Stomach smooth muscle (tissue), 2 donors: Measurements from ENCODE around the gene TERT.

ENCODE experiments used
- H3K27ac ChIP-seq: one replicate; pipeline ENCODE4 v1.7.0; 2013; ENCODE audit warnings: mild to moderate bottlenecking, low read length, inconsistent platforms
- H3K27me3 ChIP-seq, 2 donors: one replicate each; pipeline ENCODE4 v1.7.0; 2013; ENCODE audit warnings: low read length in 2 of 2; ENCODE audit not compliant: insufficient read depth in 2 of 2, control insufficient read depth in 1 of 2
- H3K36me3 ChIP-seq, 2 donors: one replicate each; pipeline ENCODE4 v1.7.0; 2013; ENCODE audit warnings: low read length in 2 of 2; ENCODE audit not compliant: control insufficient read depth in 2 of 2, insufficient read depth in 2 of 2
- H3K4me1 ChIP-seq: one replicate; pipeline ENCODE4 v1.7.0; 2013; ENCODE audit warnings: low read length; ENCODE audit not compliant: control insufficient read depth, insufficient read depth
- H3K4me3 ChIP-seq, 2 donors: one replicate each; pipeline ENCODE4 v1.7.0; 2013; ENCODE audit warnings: low read length in 2 of 2
- H3K9ac ChIP-seq, 2 donors: one replicate each; pipeline ENCODE4 v1.7.0; 2013; ENCODE audit warnings: low read length in 2 of 2, mild to moderate bottlenecking in 1 of 2
- H3K9me3 ChIP-seq, 2 donors: one replicate each; pipeline ENCODE4 v1.7.0; 2013; ENCODE audit warnings: low read length in 2 of 2; ENCODE audit not compliant: control insufficient read depth in 2 of 2
- donor health status: healthy.
- donor health status: Pancreatic carcinoma.

TERT gene

DNA sequence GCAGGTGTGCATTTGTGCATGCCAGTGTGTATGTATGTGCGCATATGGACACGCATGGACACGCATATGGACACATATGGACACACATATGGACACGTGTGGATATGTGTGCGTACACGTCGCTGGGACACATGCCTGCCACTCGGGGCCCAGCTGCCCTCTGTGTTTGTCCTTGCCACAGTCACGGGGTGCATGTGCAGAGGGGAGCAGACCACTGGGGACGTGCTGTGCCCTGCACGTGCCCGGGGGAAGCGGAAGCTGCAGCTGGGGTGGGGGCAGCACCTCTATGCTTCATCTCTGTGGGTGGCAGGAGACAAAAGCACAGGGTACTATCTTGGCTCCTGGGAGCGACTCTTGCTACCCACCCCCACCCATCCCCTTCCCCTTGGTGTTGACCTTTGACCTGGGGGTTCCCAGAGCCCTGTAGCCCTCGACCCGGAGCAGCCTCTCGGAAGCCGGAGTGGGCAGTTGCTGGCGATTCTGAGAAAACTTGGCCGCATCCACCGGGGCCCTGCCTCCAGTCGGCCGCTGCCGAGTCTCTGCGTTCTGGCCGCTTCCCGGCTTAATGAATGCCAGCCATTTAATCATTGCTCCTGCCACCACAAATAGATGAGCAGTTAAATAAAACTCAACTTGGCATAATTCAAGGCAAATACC is 72.1 kb downstream of the TERT start:
- Histone ChIP-seq H3K4me3 (no peak overlapping the region), H3K9ac (no peak overlapping the region), H3K4me1 (no peaks in the 10 kb centered on the region)

DNA sequence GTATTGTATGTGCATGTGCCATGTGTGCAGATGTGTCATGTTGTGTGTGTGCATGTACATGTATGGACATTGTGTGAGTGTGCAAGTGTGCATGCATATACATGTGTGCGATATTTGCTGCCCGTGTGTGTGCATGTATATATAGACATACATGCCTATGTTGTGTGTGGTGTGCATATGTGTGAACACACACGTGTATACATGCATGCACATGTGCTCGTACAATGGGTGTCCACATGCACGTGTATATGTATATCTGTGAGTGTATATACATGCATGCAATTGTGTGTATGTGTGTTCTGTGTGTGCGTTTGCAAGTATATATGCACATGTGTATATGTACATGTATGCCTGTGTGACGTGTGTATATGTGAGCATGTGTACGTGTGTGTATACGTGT is 72.7 kb downstream of the TERT start:
- peaks cover 0 to 2% of the 10 kb centered on the region in 2 donors for H3K27me3 ChIP-seq
- no peaks in the 10 kb centered on the region for H3K36me3 ChIP-seq
- H3K4me1 ChIP-seq, result no peaks in the 10 kb centered on the region
- no peak overlapping the region for H3K27ac ChIP-seq
- no peak overlapping the region for H3K4me3 ChIP-seq
- no peaks in the 10 kb centered on the region for H3K9me3 ChIP-seq
- H3K9ac ChIP-seq, result no peak overlapping the region

More for the DNA sequence above, 72.1 kb downstream of the TERT start:
- Histone ChIP-seq H3K36me3 (no peaks in the 10 kb centered on the region), H3K27me3 (peaks cover 0 to 2% of the 10 kb centered on the region in 2 donors), H3K27ac (no peak overlapping the region), H3K9me3 (no peaks in the 10 kb centered on the region)

DNA sequence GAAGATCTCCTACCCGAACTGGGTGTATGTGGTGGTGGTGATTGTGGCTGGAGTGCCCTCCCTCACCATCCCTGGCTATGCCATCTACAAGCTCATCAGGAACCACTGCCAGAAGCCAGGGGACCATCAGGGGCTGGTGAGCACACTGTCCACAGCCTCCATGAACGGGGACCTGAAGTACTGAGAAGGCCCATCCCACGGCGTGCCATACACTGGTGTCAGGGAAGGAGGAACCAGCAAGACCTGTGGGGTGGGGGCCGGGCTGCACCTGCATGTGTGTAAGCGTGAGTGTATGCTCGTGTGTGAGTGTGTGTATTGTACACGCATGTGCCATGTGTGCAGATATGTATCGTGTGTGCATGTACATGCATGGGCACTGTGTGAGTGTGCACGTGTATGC is 73.1 kb downstream of the TERT start:
- Histone ChIP-seq H3K27me3 (peaks cover 0 to 2% of the 10 kb centered on the region in 2 donors), H3K9ac (no peak overlapping the region), H3K4me1 (no peaks in the 10 kb centered on the region), H3K9me3 (no peaks in the 10 kb centered on the region), H3K27ac (no peak overlapping the region), H3K4me3 (no peak overlapping the region), H3K36me3 (no peaks in the 10 kb centered on the region)

GRCh38 chr5:1220831-1221230 is 74.0 kb downstream of the TERT start:
- no peak overlapping the region for H3K27ac ChIP-seq
- H3K4me1 ChIP-seq, result no peaks in the 10 kb centered on the region
- H3K4me3 ChIP-seq, result no peak overlapping the region
- H3K27me3 ChIP-seq, result peaks cover 0 to 2% of the 10 kb centered on the region in 2 donors
- H3K36me3 ChIP-seq, result no peaks in the 10 kb centered on the region
- H3K9ac ChIP-seq, result no peak overlapping the region
- H3K9me3 ChIP-seq, result peaks cover 0 to 6% of the 10 kb centered on the region in 2 donors

DNA sequence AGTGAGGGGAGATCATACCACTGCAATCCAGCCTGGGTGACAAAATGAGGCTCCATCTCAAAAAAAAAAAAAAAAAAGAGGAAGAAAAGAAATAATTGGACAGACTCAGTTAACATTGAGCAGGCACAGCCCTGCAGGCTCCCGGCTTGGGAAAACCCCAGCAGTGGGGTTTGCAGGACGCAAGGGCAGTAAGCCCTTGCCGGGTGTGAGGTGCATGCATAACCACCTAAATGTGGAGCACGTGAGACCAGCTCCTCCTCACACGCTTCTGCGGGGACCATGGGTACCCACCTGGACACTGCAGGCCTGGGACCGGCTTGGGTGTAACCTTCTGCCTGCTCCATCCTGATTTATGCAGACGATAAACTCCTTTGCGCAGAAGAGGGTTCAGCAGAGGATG is 74.5 kb downstream of the TERT start:
- Histone ChIP-seq H3K9ac (no peak overlapping the region), H3K36me3 (no peaks in the 10 kb centered on the region)

GRCh38 chr5:1219768-1220100 is 75.1 kb downstream of the TERT start:
- Histone ChIP-seq H3K4me3 (no peak overlapping the region), H3K4me1 (no peaks in the 10 kb centered on the region), H3K9ac (no peak overlapping the region), H3K27me3 (peaks cover 0 to 2% of the 10 kb centered on the region in 2 donors), H3K27ac (no peak overlapping the region), H3K9me3 (peaks cover 0 to 11% of the 10 kb centered on the region in 2 donors), H3K36me3 (no peaks in the 10 kb centered on the region)

More for the DNA sequence above, 74.5 kb downstream of the TERT start:
- Histone ChIP-seq H3K27ac (no peak overlapping the region), H3K4me3 (no peak overlapping the region), H3K9me3 (peaks cover 0 to 11% of the 10 kb centered on the region in 2 donors), H3K27me3 (peaks cover 0 to 2% of the 10 kb centered on the region in 2 donors), H3K4me1 (no peaks in the 10 kb centered on the region)

GRCh38 chr5:1219098-1219767 is 75.6 kb downstream of the TERT start:
- H3K9me3 ChIP-seq, result peaks cover 0 to 11% of the 10 kb centered on the region in 2 donors
- no peak overlapping the region for H3K27ac ChIP-seq
- H3K9ac ChIP-seq, result no peak overlapping the region
- H3K4me1 ChIP-seq, result no peaks in the 10 kb centered on the region
- no peaks in the 10 kb centered on the region for H3K36me3 ChIP-seq
- H3K27me3 ChIP-seq, result peaks cover 0 to 2% of the 10 kb centered on the region in 2 donors
- no peak overlapping the region for H3K4me3 ChIP-seq

DNA sequence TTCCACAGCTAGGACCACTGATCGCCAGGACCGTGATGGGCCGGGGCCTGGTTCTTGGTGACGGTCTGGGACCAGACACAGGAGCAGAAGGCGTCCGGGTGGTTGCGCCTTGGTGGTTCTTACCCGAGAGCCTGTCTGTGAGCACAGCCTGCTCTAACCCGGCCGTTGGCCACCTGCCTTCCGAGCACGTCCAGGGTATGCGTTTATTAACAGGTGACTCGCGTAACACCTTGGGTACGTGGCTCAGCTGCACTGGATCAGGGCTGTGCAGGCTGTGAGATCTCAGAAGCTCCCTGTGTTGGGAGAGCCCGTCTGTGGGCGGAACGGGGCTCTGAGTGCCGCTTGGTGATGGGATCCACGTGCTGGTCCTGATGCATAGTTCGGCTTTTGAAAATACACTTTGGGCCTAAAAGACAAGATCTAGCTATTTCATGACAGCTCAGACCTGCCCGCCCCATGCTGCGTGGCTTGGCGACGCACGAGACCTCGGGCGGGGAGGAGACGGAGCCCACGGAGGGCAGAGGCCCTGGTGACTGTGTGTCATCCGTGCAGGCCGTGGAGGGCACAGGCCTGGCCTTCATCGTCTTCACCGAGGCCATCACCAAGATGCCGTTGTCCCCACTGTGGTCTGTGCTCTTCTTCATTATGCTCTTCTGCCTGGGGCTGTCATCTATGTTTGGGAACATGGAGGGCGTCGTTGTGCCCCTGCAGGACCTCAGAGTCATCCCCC is 76.4 kb downstream of the TERT start:
- Histone ChIP-seq H3K27me3 (peaks cover 0 to 2% of the 10 kb centered on the region in 2 donors), H3K36me3 (no peaks in the 10 kb centered on the region), H3K4me3 (no peak overlapping the region), H3K27ac (no peak overlapping the region), H3K9me3 (peaks cover 0 to 11% of the 10 kb centered on the region in 2 donors), H3K9ac (no peak overlapping the region), H3K4me1 (no peaks in the 10 kb centered on the region)

- H3K27me3 ChIP-seq, result no peaks in the 10 kb centered on the region
- H3K27ac ChIP-seq, result no peak overlapping the region
- no peaks in the 10 kb centered on the region for H3K4me1 ChIP-seq
- H3K9ac ChIP-seq, result no peak overlapping the region
- H3K36me3 ChIP-seq, result no peaks in the 10 kb centered on the region
- peaks cover 0 to 11% of the 10 kb centered on the region in 2 donors for H3K9me3 ChIP-seq
- H3K4me3 ChIP-seq, result no peak overlapping the region
These were observed 77.2 kb downstream of the TERT start for GRCh38 chr5:1217596-1218206.

- H3K27ac ChIP-seq, result no peak overlapping the region
- no peak overlapping the region for H3K4me3 ChIP-seq
- H3K27me3 ChIP-seq, result no peaks in the 10 kb centered on the region
- no peak overlapping the region for H3K9ac ChIP-seq
- peaks cover 0 to 11% of the 10 kb centered on the region in 2 donors for H3K9me3 ChIP-seq
- no peaks in the 10 kb centered on the region for H3K4me1 ChIP-seq
- H3K36me3 ChIP-seq, result no peaks in the 10 kb centered on the region
These were observed 78.0 kb downstream of the TERT start for GRCh38 chr5:1216918-1217295.
